ENCODE data around the gene MPPED1.

Gene MPPED1

DNA sequence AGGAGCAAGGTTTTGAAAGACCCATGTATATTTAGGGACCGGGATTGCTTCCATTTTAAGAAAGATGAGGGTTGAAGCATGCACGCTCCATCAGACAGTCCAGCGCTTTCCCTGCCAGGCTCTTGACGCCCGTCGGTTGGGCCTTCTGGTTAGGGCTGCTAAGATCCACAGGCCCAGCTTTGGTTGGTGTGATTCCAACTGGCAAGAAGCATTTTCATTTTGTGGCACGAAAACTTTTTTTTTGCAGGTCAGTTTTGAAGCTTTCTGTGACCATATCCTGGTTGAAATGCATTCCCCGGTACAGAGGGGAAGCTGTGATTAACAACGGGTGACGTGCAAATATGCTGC is 34.3 kb upstream of the MPPED1 start:
- FAIRE-seq: peak; percentile 5
- TF ChIP-seq PAX5 (IDR thresholded peaks at IDR 0.05; ENCODE audit: insufficient read depth, low read length, severe bottlenecking) (no peak), POU2F2 (IDR thresholded peaks at IDR 0.05; ENCODE audit: low read depth, low read length) (no peak), TAF1 (IDR thresholded peaks at IDR 0.05; ENCODE audit: low read depth, low read length) (no peak), POLR2A (IDR thresholded peaks at IDR 0.05; ENCODE audit: low read depth, low read length) (no peak), POLR2AphosphoS5 (IDR thresholded peaks at IDR 0.05; ENCODE audit: low read depth, low read length) (no peak), SPI1 (IDR thresholded peaks at IDR 0.05; ENCODE audit: low read depth, low read length) (no peak)
- no peak for DNase-seq (ENCODE audit: insufficient read length, low spot score)

DNA sequence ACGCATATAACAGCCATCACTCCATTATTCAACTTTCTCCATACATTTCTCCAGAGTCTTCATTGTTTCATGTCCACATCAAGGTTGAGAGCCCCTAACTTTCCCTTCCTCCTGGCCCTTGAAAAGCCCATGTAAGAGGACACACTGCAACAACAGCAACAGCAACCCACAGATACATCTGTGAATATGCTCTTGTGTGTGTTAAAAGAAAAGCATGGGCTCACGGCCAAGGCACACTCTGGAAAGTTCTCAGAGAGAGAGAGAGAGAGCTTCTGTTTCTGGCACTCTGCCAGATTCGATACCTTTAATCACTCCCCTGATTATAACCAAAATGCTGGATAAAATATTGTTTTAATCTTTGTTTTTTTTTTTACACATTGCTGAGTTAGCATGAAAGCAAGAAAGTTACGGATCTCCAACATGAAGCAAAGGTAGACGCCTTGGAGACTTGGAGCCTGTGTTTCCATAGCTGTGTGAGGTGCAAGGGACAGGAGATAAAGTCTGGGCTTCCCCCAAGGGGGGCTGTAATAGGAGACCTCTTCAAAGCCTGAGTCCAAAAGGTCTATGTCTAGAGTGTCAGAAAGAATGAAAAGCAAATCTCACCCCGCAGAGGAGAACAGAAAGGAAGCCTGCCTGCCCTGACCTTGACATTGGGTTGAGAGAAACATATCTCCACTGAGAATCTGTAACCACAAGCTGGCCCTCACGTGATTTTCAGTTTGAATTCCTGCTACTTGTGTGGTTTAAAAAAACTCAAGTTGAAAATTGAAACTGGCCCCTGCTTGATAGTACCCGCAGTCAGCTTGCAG is 33.7 kb upstream of the MPPED1 start:
- no peak for DNase-seq (ENCODE audit: insufficient read length, low spot score)
- FAIRE-seq: peak; percentile 93
- TF ChIP-seq PAX5 (IDR thresholded peaks at IDR 0.05; ENCODE audit: insufficient read depth, low read length, severe bottlenecking) (no peak), POU2F2 (IDR thresholded peaks at IDR 0.05; ENCODE audit: low read depth, low read length) (no peak), TAF1 (IDR thresholded peaks at IDR 0.05; ENCODE audit: low read depth, low read length) (no peak), SPI1 (IDR thresholded peaks at IDR 0.05; ENCODE audit: low read depth, low read length) (0 out of 2 replicates have a peak, but pooled peaks have one; percentile 9)

DNA sequence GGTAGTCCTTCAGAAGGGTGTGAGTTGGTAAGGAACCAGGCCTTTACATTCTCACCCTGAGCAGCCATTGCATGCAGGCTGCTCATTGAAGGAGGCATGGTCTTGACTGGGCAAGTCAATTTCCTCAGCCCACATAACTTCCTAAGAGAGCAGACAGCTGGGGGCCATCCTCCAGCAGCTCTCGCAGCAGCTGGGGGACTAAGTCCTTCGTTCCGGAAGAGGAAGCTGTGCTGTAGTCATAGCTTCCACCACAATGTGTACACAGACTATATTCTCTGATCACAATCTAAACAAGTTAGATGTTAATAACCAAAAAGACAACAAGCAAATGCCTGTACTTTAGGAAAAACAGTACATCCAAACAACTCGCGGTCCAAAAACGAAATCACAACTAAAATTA is 30.1 kb upstream of the MPPED1 start:
- FAIRE-seq (peak; percentile 93), DNase-seq (ENCODE audit: insufficient read length, low spot score) (no peak)
- TF ChIP-seq POLR2AphosphoS5 (IDR thresholded peaks at IDR 0.05; ENCODE audit: low read depth, low read length) (no peak), TAF1 (IDR thresholded peaks at IDR 0.05; ENCODE audit: low read depth, low read length) (no peak), PAX5 (IDR thresholded peaks at IDR 0.05; ENCODE audit: insufficient read depth, low read length, severe bottlenecking) (no peak), POU2F2 (IDR thresholded peaks at IDR 0.05; ENCODE audit: low read depth, low read length) (no peak), SPI1 (IDR thresholded peaks at IDR 0.05; ENCODE audit: low read depth, low read length) (no peak), POLR2A (IDR thresholded peaks at IDR 0.05; ENCODE audit: low read depth, low read length) (no peak)

- DNase-seq (ENCODE audit: insufficient read length, low spot score) (no peak), FAIRE-seq (no peak)
- TF ChIP-seq TAF1 (IDR thresholded peaks at IDR 0.05; ENCODE audit: low read depth, low read length): no peak
- TF ChIP-seq POU2F2 (IDR thresholded peaks at IDR 0.05; ENCODE audit: low read depth, low read length): no peak
- TF ChIP-seq SPI1 (IDR thresholded peaks at IDR 0.05; ENCODE audit: low read depth, low read length): no peak
- TF ChIP-seq POLR2AphosphoS5 (IDR thresholded peaks at IDR 0.05; ENCODE audit: low read depth, low read length): no peak
- no peak for TF ChIP-seq PAX5 (IDR thresholded peaks at IDR 0.05; ENCODE audit: insufficient read depth, low read length, severe bottlenecking)
- no peak for TF ChIP-seq POLR2A (IDR thresholded peaks at IDR 0.05; ENCODE audit: low read depth, low read length)
Measured at GRCh38 chr22:43384863-43385262, 27.0 kb upstream of the MPPED1 start.

DNA sequence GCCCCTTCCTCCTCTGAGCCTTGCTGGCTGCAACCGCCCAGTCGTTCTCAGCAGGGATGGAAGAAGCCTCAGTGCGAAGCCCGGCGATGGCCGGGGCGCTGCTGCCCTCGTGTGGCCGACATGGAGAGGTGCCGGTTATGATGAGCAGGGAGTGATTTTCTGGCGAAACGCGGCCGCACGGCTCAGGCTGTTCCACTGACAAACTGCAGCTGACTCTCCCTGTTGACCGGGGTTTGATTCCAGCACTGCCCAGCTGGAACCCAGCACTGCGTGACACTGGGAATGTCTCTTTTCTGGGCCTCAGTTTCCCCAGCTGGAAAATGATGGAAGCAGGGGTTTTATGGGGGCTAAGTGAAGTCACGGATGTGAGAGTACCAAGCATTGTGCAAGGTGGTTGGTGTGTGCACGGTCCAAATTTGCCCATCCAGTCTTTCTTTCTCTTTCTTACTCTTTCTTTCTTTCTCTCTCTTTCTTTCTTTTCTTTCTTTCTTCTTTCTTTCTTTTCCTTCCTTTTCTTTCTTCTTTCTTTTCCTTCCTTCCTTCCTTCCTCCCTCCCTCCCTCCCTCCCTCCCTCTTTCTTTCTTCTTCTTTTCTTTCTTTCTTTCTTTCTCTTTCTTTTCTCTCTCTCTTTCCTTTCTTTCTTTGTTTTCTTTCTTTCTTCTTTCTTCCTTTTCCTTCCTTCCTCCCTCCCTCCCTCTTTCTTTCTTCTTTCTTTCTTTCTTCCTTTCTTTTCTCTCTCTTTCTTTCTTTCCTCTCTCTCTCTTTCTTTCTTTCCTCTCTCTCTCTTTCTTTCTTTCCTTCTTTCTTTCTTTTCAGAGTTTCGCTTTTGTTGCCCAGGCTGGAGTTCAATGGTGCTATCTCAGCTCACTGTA is 25.8 kb upstream of the MPPED1 start:
- FAIRE-seq: peak; percentile 97
- peak; percentile 66 for DNase-seq (ENCODE audit: insufficient read length, low spot score)
- TF ChIP-seq POU2F2 (IDR thresholded peaks at IDR 0.05; ENCODE audit: low read depth, low read length) (no peak), TAF1 (IDR thresholded peaks at IDR 0.05; ENCODE audit: low read depth, low read length) (no peak), POLR2AphosphoS5 (IDR thresholded peaks at IDR 0.05; ENCODE audit: low read depth, low read length) (no peak), SPI1 (IDR thresholded peaks at IDR 0.05; ENCODE audit: low read depth, low read length) (no peak), POLR2A (IDR thresholded peaks at IDR 0.05; ENCODE audit: low read depth, low read length) (no peak), PAX5 (IDR thresholded peaks at IDR 0.05; ENCODE audit: insufficient read depth, low read length, severe bottlenecking) (no peak)

DNA sequence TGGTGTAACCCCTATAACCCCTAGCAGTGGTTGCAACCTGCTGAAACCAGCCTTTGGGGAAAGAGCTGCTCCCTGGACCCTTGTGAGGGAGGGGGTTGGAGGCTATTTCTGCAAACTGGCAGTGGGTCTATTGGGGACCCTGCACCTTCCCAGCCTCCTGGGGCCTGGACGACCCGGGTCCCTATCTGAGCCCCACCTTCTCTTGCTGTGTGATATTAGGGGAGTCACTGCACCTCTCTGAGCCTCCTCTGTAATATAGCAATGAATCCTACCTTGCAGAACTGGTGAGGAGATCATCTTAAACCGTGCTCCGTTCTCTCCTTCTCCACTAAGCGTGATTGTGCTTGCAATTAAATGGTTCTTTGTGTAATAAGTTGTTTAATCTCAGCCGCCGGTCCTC is 24.0 kb upstream of the MPPED1 start:
- DNase-seq (ENCODE audit: insufficient read length, low spot score) (no peak), FAIRE-seq (no peak)
- TF ChIP-seq SPI1 (IDR thresholded peaks at IDR 0.05; ENCODE audit: low read depth, low read length) (no peak), PAX5 (IDR thresholded peaks at IDR 0.05; ENCODE audit: insufficient read depth, low read length, severe bottlenecking) (no peak), POLR2A (IDR thresholded peaks at IDR 0.05; ENCODE audit: low read depth, low read length) (no peak)

DNA sequence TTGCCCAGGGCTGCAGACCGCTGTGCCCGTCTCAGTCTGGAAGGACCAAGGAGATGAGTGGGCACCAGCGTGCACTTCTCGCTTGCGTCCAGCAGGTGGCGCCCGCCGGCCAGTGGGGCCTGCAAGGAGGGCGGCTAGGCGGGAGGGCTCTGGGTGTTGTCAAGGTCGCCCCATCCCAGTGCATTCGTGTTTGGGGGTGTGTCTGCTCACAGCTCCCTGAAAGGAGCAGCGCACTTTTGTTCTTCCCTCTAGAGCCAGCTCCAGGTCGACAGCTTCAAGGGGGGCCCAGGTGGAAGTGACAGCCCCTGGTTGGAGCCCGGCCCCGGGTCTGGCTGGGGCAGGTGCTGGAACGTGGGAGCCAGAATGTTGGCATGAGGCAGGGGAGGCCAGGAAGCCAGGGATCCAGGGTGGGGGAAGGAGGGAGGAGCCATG is 23.4 kb upstream of the MPPED1 start:
- FAIRE-seq: peak; percentile 91
- peak; percentile 76 for DNase-seq (ENCODE audit: insufficient read length, low spot score)
- TF ChIP-seq TAF1 (IDR thresholded peaks at IDR 0.05; ENCODE audit: low read depth, low read length) (no peak), POLR2AphosphoS5 (IDR thresholded peaks at IDR 0.05; ENCODE audit: low read depth, low read length) (no peak), PAX5 (IDR thresholded peaks at IDR 0.05; ENCODE audit: insufficient read depth, low read length, severe bottlenecking) (no peak), POLR2A (IDR thresholded peaks at IDR 0.05; ENCODE audit: low read depth, low read length) (no peak), SPI1 (IDR thresholded peaks at IDR 0.05; ENCODE audit: low read depth, low read length) (no peak), POU2F2 (IDR thresholded peaks at IDR 0.05; ENCODE audit: low read depth, low read length) (no peak)

- no peak for DNase-seq (ENCODE audit: insufficient read length, low spot score)
- FAIRE-seq: no peak
- no peak for TF ChIP-seq POLR2AphosphoS5 (IDR thresholded peaks at IDR 0.05; ENCODE audit: low read depth, low read length)
- no peak for TF ChIP-seq TAF1 (IDR thresholded peaks at IDR 0.05; ENCODE audit: low read depth, low read length)
- no peak for TF ChIP-seq SPI1 (IDR thresholded peaks at IDR 0.05; ENCODE audit: low read depth, low read length)
- no peak for TF ChIP-seq PAX5 (IDR thresholded peaks at IDR 0.05; ENCODE audit: insufficient read depth, low read length, severe bottlenecking)
- no peak for TF ChIP-seq POU2F2 (IDR thresholded peaks at IDR 0.05; ENCODE audit: low read depth, low read length)
- TF ChIP-seq POLR2A (IDR thresholded peaks at IDR 0.05; ENCODE audit: low read depth, low read length): no peak
Measured at GRCh38 chr22:43389227-43389836, 22.5 kb upstream of the MPPED1 start.

GRCh38 chr22:43390166-43390565 is 21.6 kb upstream of the MPPED1 start:
- FAIRE-seq (no peak), DNase-seq (ENCODE audit: insufficient read length, low spot score) (no peak)
- TF ChIP-seq POLR2A (IDR thresholded peaks at IDR 0.05; ENCODE audit: low read depth, low read length) (no peak), TAF1 (IDR thresholded peaks at IDR 0.05; ENCODE audit: low read depth, low read length) (no peak), PAX5 (IDR thresholded peaks at IDR 0.05; ENCODE audit: insufficient read depth, low read length, severe bottlenecking) (no peak), SPI1 (IDR thresholded peaks at IDR 0.05; ENCODE audit: low read depth, low read length) (no peak), POLR2AphosphoS5 (IDR thresholded peaks at IDR 0.05; ENCODE audit: low read depth, low read length) (no peak), POU2F2 (IDR thresholded peaks at IDR 0.05; ENCODE audit: low read depth, low read length) (no peak)

Measured in GM12891 (cell line).